SU-DHL-6 (cell line): ENCODE measurements around the gene MLC1.

ENCODE experiments used
- H2AFZ ChIP-seq: fragments of 200-600 bp; sonication (generic); 2 replicates; pipeline ENCODE4 v1.6.1; 2014; ENCODE audit warnings: low read depth, mild to moderate bottlenecking, moderate library complexity, mixed read lengths, antibody characterized with exemption, low read length; ENCODE audit not compliant: severe bottlenecking
- H3F3A ChIP-seq: fragments of 200-600 bp; shearing (Covaris generic); 2 replicates; pipeline ENCODE4 v1.6.0; 2016; ENCODE audit warnings: antibody characterized with exemption, mild to moderate bottlenecking; ENCODE audit not compliant: insufficient read depth
- H3K27ac ChIP-seq: fragments of 200-600 bp; sonication (generic); 2 replicates; pipeline ENCODE4 v1.5.1; 2016; ENCODE audit warnings: low read depth, mild to moderate bottlenecking, low read length, moderate library complexity, mixed read lengths
- H3K27me3 ChIP-seq: fragments of 200-600 bp; sonication (generic), shearing (Covaris generic); 2 replicates; pipeline ENCODE4 v1.6.0; 2014; ENCODE audit warnings: mild to moderate bottlenecking, low read length
- H3K36me3 ChIP-seq: fragments of 200-600 bp; sonication (generic); 2 replicates; pipeline ENCODE4 v1.6.1; 2014; ENCODE audit warnings: mild to moderate bottlenecking, low read length, mixed read lengths
- H3K4me2 ChIP-seq: fragments of 300-600, 200-600 bp; shearing (Covaris generic), sonication (generic); 2 replicates; pipeline ENCODE4 v1.6.0; 2014; ENCODE audit warnings: low read length, low read depth, mild to moderate bottlenecking; ENCODE audit not compliant: poor library complexity, severe bottlenecking
- H3K4me3 ChIP-seq: fragments of 200-600 bp; sonication (generic); 2 replicates; pipeline ENCODE4 v1.5.1; 2014; ENCODE audit warnings: antibody characterized with exemption, low read length, mild to moderate bottlenecking, mixed read lengths; ENCODE audit not compliant: insufficient read depth, poor library complexity, severe bottlenecking
- H3K79me2 ChIP-seq: fragments of 200-600 bp; sonication (generic); 2 replicates; pipeline ENCODE4 v1.6.1; 2014; ENCODE audit warnings: mild to moderate bottlenecking, low read length, moderate library complexity; ENCODE audit not compliant: insufficient read depth
- H3K9ac ChIP-seq: fragments of 200-600 bp; sonication (generic); 2 replicates; pipeline ENCODE4 v1.7.0; 2014; ENCODE audit warnings: mild to moderate bottlenecking, low read length
- H3K9me2 ChIP-seq: fragments of 200-600 bp; sonication (generic); replicated peaks from 2 replicates; pipeline ENCODE4 v1.6.1; 2014; ENCODE audit warnings: low read length; ENCODE audit not compliant: insufficient read depth
- H3K9me3 ChIP-seq: fragments of 200-600 bp; sonication (generic); 2 replicates; pipeline ENCODE4 v1.6.1; 2014; ENCODE audit warnings: low read length, mixed read lengths; ENCODE audit not compliant: insufficient read depth
- H4K20me1 ChIP-seq: fragments of 200-600 bp; sonication (generic); 2 replicates; pipeline ENCODE4 v1.6.1; 2014; ENCODE audit warnings: low read depth, mild to moderate bottlenecking, antibody characterized with exemption, low read length, moderate library complexity, mixed read lengths
- EZH2phosphoT487 ChIP-seq: fragments of 200-600 bp; sonication (generic), shearing (Covaris generic); conservative IDR thresholded peaks from 2 replicates; pipeline ENCODE4 v1.6.1; 2018; ENCODE audit warnings: mild to moderate bottlenecking, antibody characterized with exemption, low read length, moderate library complexity, mixed read lengths
- TF ChIP-seq, protein P1 (sequence below): fragments of 200-600 bp; sonication (generic); IDR thresholded peaks from one replicate; pipeline ENCODE4 v1.5.1; 2017; ENCODE audit warnings: antibody characterized with exemption, mild to moderate bottlenecking, low read length, moderate library complexity; ENCODE audit not compliant: insufficient read depth, poor library complexity, severe bottlenecking

Gene MLC1

DNA sequence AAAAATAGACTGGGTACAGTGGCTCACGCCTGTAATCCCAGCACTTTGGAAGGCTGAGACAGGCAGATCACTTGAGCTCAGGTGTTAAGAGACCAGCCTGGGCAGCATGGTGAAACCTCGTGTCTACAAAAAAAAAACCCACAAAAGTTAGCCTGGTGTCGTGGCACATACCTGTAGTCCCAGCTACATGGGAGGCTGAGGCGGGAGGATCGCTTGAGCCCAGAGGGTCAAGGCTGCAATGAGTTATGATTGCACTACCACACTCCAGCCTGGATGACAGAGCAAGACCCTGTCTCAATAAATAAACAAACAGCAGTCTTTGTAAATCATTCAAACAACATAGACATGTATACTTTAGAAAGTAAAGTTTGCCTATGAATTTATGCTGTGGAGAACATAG, 7.1 kb upstream of the MLC1 start:
- no peak overlapping the region for H3K4me3 ChIP-seq
- H3K79me2 ChIP-seq, result no peaks in the 10 kb centered on the region
- H4K20me1 ChIP-seq, result no peaks in the 10 kb centered on the region
- H3K27ac ChIP-seq, result no peak overlapping the region
- no peak for TF ChIP-seq EZH2phosphoT487
- TF ChIP-seq, protein P1, sequence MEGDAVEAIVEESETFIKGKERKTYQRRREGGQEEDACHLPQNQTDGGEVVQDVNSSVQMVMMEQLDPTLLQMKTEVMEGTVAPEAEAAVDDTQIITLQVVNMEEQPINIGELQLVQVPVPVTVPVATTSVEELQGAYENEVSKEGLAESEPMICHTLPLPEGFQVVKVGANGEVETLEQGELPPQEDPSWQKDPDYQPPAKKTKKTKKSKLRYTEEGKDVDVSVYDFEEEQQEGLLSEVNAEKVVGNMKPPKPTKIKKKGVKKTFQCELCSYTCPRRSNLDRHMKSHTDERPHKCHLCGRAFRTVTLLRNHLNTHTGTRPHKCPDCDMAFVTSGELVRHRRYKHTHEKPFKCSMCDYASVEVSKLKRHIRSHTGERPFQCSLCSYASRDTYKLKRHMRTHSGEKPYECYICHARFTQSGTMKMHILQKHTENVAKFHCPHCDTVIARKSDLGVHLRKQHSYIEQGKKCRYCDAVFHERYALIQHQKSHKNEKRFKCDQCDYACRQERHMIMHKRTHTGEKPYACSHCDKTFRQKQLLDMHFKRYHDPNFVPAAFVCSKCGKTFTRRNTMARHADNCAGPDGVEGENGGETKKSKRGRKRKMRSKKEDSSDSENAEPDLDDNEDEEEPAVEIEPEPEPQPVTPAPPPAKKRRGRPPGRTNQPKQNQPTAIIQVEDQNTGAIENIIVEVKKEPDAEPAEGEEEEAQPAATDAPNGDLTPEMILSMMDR, result no peak
- no peak overlapping the region for H2AFZ ChIP-seq
- no peak overlapping the region for H3K9ac ChIP-seq
- H3K36me3 ChIP-seq, result no peaks in the 10 kb centered on the region
- H3K9me2 ChIP-seq, result no peaks in the 10 kb centered on the region
- H3K9me3 ChIP-seq, result no peaks in the 10 kb centered on the region
- H3K4me2 ChIP-seq, result no peak overlapping the region
- H3F3A ChIP-seq, result no peaks in the 10 kb centered on the region
- H3K27me3 ChIP-seq, result no peaks in the 10 kb centered on the region

DNA sequence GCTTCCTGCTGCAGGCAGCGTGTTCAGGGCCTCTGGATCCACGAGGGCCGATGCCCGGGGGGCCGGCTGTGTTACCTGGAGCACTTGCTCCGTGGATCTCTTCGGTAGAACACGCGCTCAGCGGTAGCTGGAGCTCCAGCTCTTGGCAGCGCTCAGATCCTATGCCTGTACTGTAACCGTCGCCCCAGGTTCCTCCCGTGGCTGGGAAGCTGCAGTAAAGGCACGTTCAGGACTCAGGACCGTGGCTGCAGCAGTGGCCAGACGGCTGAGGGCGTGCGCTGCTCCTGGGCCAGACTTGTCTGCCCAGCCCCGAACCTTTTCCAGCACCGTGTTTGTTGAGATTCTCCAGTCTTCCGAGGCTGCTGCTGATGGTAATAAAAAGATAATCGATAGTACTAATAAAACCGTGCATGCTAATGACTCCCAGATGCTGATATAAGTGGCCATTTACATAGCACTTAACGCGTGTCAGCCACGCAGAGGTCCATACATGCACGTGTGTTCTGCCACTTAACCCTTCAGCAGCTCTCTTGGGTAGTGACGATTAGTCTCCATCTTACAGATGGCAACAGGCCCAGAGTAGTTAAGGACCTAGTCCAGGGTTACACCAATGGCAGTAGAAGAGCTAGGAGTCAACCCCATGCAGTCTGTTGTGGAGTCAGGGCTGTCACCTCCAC, 6.0 kb upstream of the MLC1 start:
- Histone ChIP-seq H3K4me2 (no peak overlapping the region), H3K4me3 (no peak overlapping the region)
- no peak for TF ChIP-seq EZH2phosphoT487
- TF ChIP-seq, protein P1, result no peak

DNA sequence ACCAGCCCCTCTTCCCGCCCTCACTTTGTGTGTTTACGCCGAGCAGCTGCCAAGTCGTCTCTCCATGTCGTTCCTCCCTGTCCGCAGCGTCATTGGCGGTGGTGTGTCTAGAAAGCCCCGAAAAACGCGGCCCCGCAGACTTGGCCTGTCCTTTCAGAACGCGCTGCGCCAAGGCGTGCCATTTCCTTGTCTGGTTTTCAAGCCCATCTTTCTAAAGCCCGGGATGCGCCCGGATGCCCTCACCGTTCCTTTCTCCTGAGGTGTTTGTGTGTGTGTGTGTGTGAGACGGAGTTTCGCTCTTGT, 5.1 kb upstream of the MLC1 start:
- H3K27me3 ChIP-seq, result no peaks in the 10 kb centered on the region
- H3K9me2 ChIP-seq, result no peaks in the 10 kb centered on the region
- no peak overlapping the region for H3K27ac ChIP-seq
- no peaks in the 10 kb centered on the region for H3K36me3 ChIP-seq
- H3K4me2 ChIP-seq, result no peak overlapping the region
- no peak overlapping the region for H3K4me3 ChIP-seq
- no peak for TF ChIP-seq EZH2phosphoT487
- TF ChIP-seq, protein P1, result no peak
- no peaks in the 10 kb centered on the region for H3K79me2 ChIP-seq
- no peaks in the 10 kb centered on the region for H4K20me1 ChIP-seq
- no peak overlapping the region for H3K9ac ChIP-seq
- no peaks in the 10 kb centered on the region for H3K9me3 ChIP-seq
- no peak overlapping the region for H2AFZ ChIP-seq
- no peaks in the 10 kb centered on the region for H3F3A ChIP-seq

More for the DNA sequence above, 6.0 kb upstream of the MLC1 start:
- H3K27ac ChIP-seq, result no peak overlapping the region
- H3K9me2 ChIP-seq, result no peaks in the 10 kb centered on the region
- H2AFZ ChIP-seq, result no peak overlapping the region
- H3K36me3 ChIP-seq, result no peaks in the 10 kb centered on the region
- no peaks in the 10 kb centered on the region for H4K20me1 ChIP-seq
- H3K9me3 ChIP-seq, result no peaks in the 10 kb centered on the region
- no peaks in the 10 kb centered on the region for H3K27me3 ChIP-seq
- H3K79me2 ChIP-seq, result no peaks in the 10 kb centered on the region
- H3K9ac ChIP-seq, result no peak overlapping the region
- H3F3A ChIP-seq, result no peaks in the 10 kb centered on the region
